GM19035 (cell line): Measurements from ENCODE around the gene SCYGR7.
"Not testable (repeated sequence)": the region's sequence is repeated elsewhere in the genome, so short reads cannot be mapped to it uniquely, and the experiment has no call there.

ENCODE experiments used
- ATAC-seq: cut with Tn5 transposase; IDR thresholded peaks from one replicate; pipeline ENCODE4 v1.9.1; 2021; ENCODE audit not compliant: unreplicated experiment

Gene SCYGR7

GRCh38 chr2:227756261-227756660, 28.1 kb downstream of the SCYGR7 start:
- ATAC-seq: not testable (repeated sequence)

DNA sequence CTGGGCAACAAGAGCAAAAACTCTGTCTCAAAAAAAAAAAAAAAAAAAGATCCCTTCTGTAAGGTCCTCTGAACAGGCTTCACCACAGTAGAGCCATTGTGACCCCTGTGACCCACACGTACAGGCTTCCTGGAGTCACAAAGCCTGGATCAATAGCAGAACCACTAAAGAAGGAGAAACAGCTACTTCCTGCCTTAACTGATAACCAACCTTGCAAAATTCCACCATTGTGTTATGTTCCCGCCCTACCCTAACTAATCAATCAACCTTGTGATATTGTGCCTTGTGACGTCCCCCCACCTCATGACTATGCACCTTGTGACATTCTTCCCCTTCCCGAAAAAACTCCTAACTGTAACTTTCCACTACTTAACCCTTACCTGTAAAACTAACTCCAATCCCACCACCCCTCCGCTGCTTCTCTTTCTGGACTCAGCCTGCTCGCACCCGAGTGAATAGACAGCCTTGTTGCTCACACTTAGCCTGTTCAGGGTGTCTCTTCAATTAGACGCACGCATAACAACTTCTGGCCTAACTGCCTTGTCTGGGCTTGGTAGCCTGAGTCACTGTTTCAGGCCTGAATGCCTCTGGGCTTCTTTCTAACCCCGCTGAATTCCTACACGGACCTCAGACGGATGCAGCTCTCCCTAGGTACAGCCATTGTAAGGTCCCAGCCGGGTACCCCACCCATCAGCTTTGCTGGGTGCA, 31.4 kb downstream of the SCYGR7 start:
- ATAC-seq: no peak

DNA sequence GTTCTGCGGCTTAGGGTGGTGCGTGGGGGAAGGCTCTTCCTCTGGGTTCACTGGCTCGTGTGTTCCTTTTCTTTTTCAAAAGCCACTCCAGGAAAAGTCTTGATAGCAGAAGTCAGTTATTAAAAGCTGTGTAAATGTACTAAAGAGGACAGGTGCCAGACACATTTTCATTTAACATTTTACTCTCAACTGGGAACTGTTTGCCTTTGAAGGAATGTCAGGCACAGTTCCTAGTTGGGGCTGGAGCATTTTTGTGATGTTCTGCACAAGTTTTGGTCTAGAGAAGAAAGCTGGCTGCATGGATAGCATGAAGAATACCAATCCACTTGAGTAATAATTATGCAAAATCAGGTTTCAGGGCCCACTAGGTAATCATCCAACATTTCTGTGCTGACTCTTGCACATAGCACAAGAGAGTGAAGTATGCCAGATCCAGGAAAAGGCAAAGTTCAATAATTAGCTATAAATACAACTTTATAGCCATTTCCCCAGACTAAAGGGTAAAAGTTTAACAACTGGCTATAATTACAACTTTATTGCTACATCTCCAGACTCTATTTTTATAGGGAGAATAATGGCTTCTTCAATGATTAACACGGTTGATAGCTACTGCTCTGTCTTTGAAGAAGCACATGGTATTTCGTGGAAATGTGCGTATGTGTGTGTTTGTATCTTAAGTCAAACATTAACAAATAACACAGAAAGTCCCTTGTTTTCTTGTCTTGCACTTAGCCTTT, 33.8 kb downstream of the SCYGR7 start:
- ATAC-seq: no peak

GRCh38 chr2:227765788-227766372, 37.7 kb downstream of the SCYGR7 start:
- ATAC-seq: no peak

DNA sequence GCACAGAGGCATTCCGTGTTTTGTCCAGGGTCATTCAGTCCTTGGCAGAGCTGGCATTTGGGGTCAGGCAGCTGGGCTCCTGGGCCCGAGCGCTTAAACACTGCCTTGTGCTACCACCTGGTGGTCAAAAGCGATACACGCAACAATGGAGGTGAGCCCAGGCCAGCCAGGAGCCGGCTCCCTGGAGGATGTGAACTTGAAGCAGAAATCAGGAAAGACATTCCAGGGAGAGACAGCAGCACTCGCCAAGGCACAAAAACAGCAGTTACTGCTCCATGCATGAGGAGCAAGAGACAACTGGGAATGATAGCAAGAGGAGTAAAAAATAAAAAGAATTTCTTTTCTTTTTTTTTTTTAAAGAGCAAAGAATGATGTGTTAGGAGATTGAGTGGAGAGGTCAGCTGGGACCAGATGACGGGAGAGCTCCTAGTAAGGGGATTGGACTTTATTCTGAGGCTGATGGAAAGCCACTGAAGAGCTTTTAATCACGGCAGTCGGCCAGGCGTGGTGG, 38.3 kb downstream of the SCYGR7 start:
- peak; percentile 98 for ATAC-seq

DNA sequence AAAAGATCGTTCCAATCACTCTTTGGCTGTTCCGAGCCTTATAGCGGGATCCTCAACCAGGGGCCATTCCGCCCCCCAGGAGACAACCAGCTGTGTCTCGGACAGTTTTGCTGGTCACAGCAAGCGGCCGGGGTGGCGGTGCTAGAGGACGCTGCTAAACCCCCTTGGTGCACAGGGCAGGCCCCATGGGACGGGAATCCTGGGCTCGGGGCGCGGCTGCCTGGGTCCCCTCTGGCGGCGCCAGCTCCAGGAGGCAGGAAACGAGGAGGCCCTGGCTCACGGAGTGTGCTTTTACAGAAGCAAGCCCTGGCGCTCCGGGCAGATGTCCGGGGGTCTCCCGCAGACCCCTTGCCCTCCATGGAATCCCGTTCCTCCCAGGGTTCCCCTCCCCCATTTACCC, 39.7 kb downstream of the SCYGR7 start:
- ATAC-seq: no peak

GRCh38 chr2:227772197-227772661, 44.1 kb downstream of the SCYGR7 start:
- no peak for ATAC-seq

- no peak for ATAC-seq
These were observed 44.8 kb downstream of the SCYGR7 start for GRCh38 chr2:227772932-227773331.

GRCh38 chr2:227774011-227774624, 46.0 kb downstream of the SCYGR7 start:
- no peak for ATAC-seq

DNA sequence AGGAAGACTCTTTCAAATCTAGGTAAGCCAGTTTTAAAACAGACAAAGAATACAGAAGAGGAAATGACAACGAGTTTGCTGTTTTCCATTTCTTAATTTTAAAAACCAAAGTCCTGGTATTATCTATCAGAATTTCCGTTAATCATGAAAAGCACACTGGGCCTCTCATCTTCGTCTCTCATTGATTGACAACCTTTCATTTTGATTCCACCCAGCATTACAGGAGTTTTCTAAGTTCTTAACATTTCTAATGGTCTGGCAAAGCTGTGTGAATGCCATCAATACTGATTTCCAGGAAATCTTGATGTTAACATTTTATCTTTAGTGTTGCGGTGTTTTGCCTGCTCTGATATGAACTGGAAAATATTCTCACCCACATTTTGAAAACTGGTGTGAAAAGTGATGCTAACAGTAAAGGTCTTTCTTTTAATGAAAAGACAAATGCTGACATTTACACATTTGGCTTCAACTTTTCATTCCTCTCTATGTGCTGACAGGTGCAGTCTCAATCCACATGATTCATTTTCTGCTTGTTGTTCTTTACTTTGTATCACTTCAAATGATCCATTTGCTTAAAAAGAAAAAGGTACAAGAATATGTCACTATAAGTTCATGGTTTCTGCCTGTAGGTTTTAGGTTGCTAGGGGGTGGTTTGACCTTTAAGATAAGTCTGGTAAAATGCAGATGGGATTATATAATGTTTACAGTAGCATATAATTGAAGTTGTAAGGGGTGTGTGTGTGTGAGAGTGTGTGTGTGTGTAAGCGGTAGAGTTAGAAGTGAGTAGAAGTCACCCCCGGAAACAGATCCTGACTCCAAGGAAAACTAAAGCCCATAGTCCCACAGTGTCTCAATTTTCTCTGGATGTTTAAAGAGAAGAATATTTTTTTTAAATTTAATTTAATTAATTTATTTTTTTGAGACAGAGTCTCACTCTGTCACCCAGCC, 47.0 kb downstream of the SCYGR7 start:
- ATAC-seq: no peak
